HG03039 (cell line): ENCODE data around the gene IL36A.

Experiments
- ATAC-seq: cut with Tn5 transposase; IDR thresholded peaks from one replicate; pipeline ENCODE4 v1.9.1; 2021; ENCODE audit warnings: mild to moderate bottlenecking, moderate library complexity; ENCODE audit not compliant: unreplicated experiment

IL36A gene

GRCh38 chr2:113002677-113003076, 2.6 kb upstream of the IL36A start:
- no peak for ATAC-seq

GRCh38 chr2:113007250-113007649, 2.0 kb downstream of the IL36A start:
- ATAC-seq = no peak

GRCh38 chr2:113009622-113010021, 4.4 kb downstream of the IL36A start:
- no peak for ATAC-seq

- no peak for ATAC-seq
Observed at GRCh38 chr2:113010088-113010487, 4.8 kb downstream of the IL36A start.

GRCh38 chr2:113011108-113011507, 5.8 kb downstream of the IL36A start:
- no peak for ATAC-seq

GRCh38 chr2:113012436-113013335, 7.4 kb downstream of the IL36A start:
- ATAC-seq = no peak

GRCh38 chr2:113013336-113013661, 8.0 kb downstream of the IL36A start:
- no peak for ATAC-seq

- no peak for ATAC-seq
Observed at GRCh38 chr2:113014067-113014466, 8.8 kb downstream of the IL36A start.

GRCh38 chr2:113015042-113015441, 9.8 kb downstream of the IL36A start:
- no peak for ATAC-seq

- ATAC-seq = no peak
Observed at GRCh38 chr2:113015655-113016054, 10.4 kb downstream of the IL36A start.

- no peak for ATAC-seq
Observed at GRCh38 chr2:113018509-113018908, 13.2 kb downstream of the IL36A start.

GRCh38 chr2:113021312-113021711, 16.1 kb downstream of the IL36A start:
- ATAC-seq = no peak

- ATAC-seq = no peak
Observed at GRCh38 chr2:113024764-113025163, 19.5 kb downstream of the IL36A start.

- ATAC-seq = no peak
Observed at GRCh38 chr2:113025737-113026136, 20.5 kb downstream of the IL36A start.

GRCh38 chr2:113027691-113028090, 22.4 kb downstream of the IL36A start:
- no peak for ATAC-seq

GRCh38 chr2:113028112-113028511, 22.9 kb downstream of the IL36A start:
- ATAC-seq = no peak

- no peak for ATAC-seq
Observed at GRCh38 chr2:113032737-113033136, 27.5 kb downstream of the IL36A start.

GRCh38 chr2:113034016-113034415, 28.8 kb downstream of the IL36A start:
- no peak for ATAC-seq

GRCh38 chr2:113036763-113037162, 31.5 kb downstream of the IL36A start:
- ATAC-seq = no peak

GRCh38 chr2:113038291-113038690, 33.0 kb downstream of the IL36A start:
- no peak for ATAC-seq

GRCh38 chr2:113039158-113039557, 33.9 kb downstream of the IL36A start:
- ATAC-seq = no peak

- ATAC-seq = no peak
Observed at GRCh38 chr2:113039719-113040118, 34.5 kb downstream of the IL36A start.

- ATAC-seq = no peak
Observed at GRCh38 chr2:113041871-113042270, 36.6 kb downstream of the IL36A start.
